ENCODE data around the gene SH3YL1. TPM values are rescaled to one million over a fixed set of nuclear protein-coding genes. Genes with fewer than 3 reads are reported as not detected.

SH3YL1 gene
- total and polyA plus RNA-seq, 2 experiments from 2014 or later, result 35.6 to 45.8 TPM

- H3K36me3 Mint-ChIP-seq (ENCODE audit: low read depth), result peaks cover 52% of the 10 kb centered on the region; the same call in 2 of the 3 replicates
- no peaks in the 10 kb centered on the region for H3K4me1 ChIP-seq (ENCODE audit: insufficient read depth)
- H3K79me2 ChIP-seq (replicated peaks; ENCODE audit: insufficient read depth), result no peaks in the 10 kb centered on the region
- H3K4me1 Mint-ChIP-seq, result no peaks in the 10 kb centered on the region
- no peak overlapping the region for H3K4me3 Mint-ChIP-seq
- no peaks in the 10 kb centered on the region for H3K27me3 ChIP-seq (ENCODE audit: insufficient read depth)
- H3K4me3 ChIP-seq, result no peak overlapping the region
- TF ChIP-seq NANOG (IDR thresholded peaks at IDR 0.05; ENCODE audit: borderline replicate concordance), result no peak
- TF ChIP-seq POLR2AphosphoS5 (IDR thresholded peaks at IDR 0.05; ENCODE audit: low read depth), result no peak
- TF ChIP-seq ZNF114 (CRISPR knock-in tag; IDR thresholded peaks at IDR 0.05), result no peak
- TF ChIP-seq, protein P1, sequence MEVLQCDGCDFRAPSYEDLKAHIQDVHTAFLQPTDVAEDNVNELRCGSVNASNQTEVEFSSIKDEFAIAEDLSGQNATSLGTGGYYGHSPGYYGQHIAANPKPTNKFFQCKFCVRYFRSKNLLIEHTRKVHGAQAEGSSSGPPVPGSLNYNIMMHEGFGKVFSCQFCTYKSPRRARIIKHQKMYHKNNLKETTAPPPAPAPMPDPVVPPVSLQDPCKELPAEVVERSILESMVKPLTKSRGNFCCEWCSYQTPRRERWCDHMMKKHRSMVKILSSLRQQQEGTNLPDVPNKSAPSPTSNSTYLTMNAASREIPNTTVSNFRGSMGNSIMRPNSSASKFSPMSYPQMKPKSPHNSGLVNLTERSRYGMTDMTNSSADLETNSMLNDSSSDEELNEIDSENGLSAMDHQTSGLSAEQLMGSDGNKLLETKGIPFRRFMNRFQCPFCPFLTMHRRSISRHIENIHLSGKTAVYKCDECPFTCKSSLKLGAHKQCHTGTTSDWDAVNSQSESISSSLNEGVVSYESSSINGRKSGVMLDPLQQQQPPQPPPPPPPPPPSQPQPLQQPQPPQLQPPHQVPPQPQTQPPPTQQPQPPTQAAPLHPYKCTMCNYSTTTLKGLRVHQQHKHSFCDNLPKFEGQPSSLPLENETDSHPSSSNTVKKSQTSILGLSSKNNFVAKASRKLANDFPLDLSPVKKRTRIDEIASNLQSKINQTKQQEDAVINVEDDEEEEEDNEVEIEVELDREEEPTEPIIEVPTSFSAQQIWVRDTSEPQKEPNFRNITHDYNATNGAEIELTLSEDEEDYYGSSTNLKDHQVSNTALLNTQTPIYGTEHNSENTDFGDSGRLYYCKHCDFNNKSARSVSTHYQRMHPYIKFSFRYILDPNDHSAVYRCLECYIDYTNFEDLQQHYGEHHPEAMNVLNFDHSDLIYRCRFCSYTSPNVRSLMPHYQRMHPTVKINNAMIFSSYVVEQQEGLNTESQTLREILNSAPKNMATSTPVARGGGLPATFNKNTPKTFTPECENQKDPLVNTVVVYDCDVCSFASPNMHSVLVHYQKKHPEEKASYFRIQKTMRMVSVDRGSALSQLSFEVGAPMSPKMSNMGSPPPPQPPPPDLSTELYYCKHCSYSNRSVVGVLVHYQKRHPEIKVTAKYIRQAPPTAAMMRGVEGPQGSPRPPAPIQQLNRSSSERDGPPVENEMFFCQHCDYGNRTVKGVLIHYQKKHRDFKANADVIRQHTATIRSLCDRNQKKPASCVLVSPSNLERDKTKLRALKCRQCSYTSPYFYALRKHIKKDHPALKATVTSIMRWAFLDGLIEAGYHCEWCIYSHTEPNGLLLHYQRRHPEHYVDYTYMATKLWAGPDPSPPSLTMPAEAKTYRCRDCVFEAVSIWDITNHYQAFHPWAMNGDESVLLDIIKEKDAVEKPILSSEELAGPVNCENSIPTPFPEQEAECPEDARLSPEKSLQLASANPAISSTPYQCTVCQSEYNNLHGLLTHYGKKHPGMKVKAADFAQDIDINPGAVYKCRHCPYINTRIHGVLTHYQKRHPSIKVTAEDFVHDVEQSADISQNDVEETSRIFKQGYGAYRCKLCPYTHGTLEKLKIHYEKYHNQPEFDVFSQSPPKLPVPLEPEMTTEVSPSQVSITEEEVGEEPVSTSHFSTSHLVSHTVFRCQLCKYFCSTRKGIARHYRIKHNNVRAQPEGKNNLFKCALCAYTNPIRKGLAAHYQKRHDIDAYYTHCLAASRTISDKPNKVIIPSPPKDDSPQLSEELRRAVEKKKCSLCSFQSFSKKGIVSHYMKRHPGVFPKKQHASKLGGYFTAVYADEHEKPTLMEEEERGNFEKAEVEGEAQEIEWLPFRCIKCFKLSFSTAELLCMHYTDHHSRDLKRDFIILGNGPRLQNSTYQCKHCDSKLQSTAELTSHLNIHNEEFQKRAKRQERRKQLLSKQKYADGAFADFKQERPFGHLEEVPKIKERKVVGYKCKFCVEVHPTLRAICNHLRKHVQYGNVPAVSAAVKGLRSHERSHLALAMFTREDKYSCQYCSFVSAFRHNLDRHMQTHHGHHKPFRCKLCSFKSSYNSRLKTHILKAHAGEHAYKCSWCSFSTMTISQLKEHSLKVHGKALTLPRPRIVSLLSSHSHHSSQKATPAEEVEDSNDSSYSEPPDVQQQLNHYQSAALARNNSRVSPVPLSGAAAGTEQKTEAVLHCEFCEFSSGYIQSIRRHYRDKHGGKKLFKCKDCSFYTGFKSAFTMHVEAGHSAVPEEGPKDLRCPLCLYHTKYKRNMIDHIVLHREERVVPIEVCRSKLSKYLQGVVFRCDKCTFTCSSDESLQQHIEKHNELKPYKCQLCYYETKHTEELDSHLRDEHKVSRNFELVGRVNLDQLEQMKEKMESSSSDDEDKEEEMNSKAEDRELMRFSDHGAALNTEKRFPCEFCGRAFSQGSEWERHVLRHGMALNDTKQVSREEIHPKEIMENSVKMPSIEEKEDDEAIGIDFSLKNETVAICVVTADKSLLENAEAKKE (CRISPR knock-in tag; IDR thresholded peaks at IDR 0.05), result no peak
- no peak for TF ChIP-seq EZH2phosphoT487 (IDR thresholded peaks at IDR 0.05; ENCODE audit: unreplicated experiment)
- no peak for TF ChIP-seq ZNF331 (CRISPR knock-in tag; IDR thresholded peaks at IDR 0.05; ENCODE audit: low read depth)
- no peak for TF ChIP-seq REST (IDR thresholded peaks at IDR 0.05; ENCODE audit: unreplicated experiment)
- no peak for TF ChIP-seq EZH2 (IDR thresholded peaks at IDR 0.05; ENCODE audit: low read depth, unreplicated experiment)
- TF ChIP-seq, protein P2, sequence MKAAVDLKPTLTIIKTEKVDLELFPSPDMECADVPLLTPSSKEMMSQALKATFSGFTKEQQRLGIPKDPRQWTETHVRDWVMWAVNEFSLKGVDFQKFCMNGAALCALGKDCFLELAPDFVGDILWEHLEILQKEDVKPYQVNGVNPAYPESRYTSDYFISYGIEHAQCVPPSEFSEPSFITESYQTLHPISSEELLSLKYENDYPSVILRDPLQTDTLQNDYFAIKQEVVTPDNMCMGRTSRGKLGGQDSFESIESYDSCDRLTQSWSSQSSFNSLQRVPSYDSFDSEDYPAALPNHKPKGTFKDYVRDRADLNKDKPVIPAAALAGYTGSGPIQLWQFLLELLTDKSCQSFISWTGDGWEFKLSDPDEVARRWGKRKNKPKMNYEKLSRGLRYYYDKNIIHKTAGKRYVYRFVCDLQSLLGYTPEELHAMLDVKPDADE (IDR thresholded peaks at IDR 0.05), result no peak
- no peak for TF ChIP-seq JUNB (IDR thresholded peaks at IDR 0.05; ENCODE audit: unreplicated experiment)
- TF ChIP-seq CREB1 (CRISPR knock-in tag; IDR thresholded peaks at IDR 0.05; ENCODE audit: low read depth), result no peak
- TF ChIP-seq STAT1 (IDR thresholded peaks at IDR 0.05; ENCODE audit: unreplicated experiment), result no peak
- TF ChIP-seq, protein P3, sequence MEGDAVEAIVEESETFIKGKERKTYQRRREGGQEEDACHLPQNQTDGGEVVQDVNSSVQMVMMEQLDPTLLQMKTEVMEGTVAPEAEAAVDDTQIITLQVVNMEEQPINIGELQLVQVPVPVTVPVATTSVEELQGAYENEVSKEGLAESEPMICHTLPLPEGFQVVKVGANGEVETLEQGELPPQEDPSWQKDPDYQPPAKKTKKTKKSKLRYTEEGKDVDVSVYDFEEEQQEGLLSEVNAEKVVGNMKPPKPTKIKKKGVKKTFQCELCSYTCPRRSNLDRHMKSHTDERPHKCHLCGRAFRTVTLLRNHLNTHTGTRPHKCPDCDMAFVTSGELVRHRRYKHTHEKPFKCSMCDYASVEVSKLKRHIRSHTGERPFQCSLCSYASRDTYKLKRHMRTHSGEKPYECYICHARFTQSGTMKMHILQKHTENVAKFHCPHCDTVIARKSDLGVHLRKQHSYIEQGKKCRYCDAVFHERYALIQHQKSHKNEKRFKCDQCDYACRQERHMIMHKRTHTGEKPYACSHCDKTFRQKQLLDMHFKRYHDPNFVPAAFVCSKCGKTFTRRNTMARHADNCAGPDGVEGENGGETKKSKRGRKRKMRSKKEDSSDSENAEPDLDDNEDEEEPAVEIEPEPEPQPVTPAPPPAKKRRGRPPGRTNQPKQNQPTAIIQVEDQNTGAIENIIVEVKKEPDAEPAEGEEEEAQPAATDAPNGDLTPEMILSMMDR (conservative IDR thresholded peaks at IDR 0.05; ENCODE audit: low read depth in 2 of 2), result no peak
- ATAC-seq, result no peak
- DNase-seq (ENCODE audit: low spot score), result no peak
- no peaks in the 10 kb centered on the region for H3K9me2 ChIP-seq (ENCODE audit: insufficient read depth)
- H3K9me3 Mint-ChIP-seq, result peaks cover 78% of the 10 kb centered on the region
- H3K27ac ChIP-seq (ENCODE audit: low read depth), result no peak overlapping the region
- peaks cover 44% of the 10 kb centered on the region for H3K36me3 ChIP-seq (ENCODE audit: insufficient read depth)
- H4K20me1 ChIP-seq (replicated peaks; ENCODE audit: insufficient read depth), result no peaks in the 10 kb centered on the region
- H2AFZ ChIP-seq, result no peak overlapping the region
- H3F3A ChIP-seq (replicated peaks; ENCODE audit: low read depth), result no peaks in the 10 kb centered on the region
- no peaks in the 10 kb centered on the region for H3K27me3 Mint-ChIP-seq (ENCODE audit: insufficient read depth, low read depth, poor library complexity)
- H3K27ac Mint-ChIP-seq, result no peak overlapping the region
- H3K4me2 ChIP-seq, result no peak overlapping the region
Measured at GRCh38 chr2:184695-185094, 79.1 kb downstream of the SH3YL1 start.
